Adrenal gland (tissue), 5 donors: Measurements from ENCODE around the gene ALDOA.

Experiments
- CTCF ChIP-seq, 6 experiments: fragments of 450-650 bp in 4 of 6; fragments of 200-600 bp in 2 of 6; sonication (generic) in 1 of 6; IDR thresholded peaks; 1 replicate in 5 of 6; 2 replicates in 1 of 6; pipeline versions ENCODE4 v1.5.1 to v1.8.0; 2016 to 2021; ENCODE audit warnings: antibody characterized with exemption in 6 of 6, mild to moderate bottlenecking in 2 of 6, moderate library complexity in 1 of 6
- POLR2A ChIP-seq, 2 donors: fragments of 450-650 bp; IDR thresholded peaks; one replicate each; pipeline ENCODE4 v1.6.1; 2017; ENCODE audit warnings: antibody characterized with exemption in 2 of 2, mild to moderate bottlenecking in 2 of 2, moderate library complexity in 1 of 2
- donor health status: DM: no; HTN: no; CAD: no.

DNA sequence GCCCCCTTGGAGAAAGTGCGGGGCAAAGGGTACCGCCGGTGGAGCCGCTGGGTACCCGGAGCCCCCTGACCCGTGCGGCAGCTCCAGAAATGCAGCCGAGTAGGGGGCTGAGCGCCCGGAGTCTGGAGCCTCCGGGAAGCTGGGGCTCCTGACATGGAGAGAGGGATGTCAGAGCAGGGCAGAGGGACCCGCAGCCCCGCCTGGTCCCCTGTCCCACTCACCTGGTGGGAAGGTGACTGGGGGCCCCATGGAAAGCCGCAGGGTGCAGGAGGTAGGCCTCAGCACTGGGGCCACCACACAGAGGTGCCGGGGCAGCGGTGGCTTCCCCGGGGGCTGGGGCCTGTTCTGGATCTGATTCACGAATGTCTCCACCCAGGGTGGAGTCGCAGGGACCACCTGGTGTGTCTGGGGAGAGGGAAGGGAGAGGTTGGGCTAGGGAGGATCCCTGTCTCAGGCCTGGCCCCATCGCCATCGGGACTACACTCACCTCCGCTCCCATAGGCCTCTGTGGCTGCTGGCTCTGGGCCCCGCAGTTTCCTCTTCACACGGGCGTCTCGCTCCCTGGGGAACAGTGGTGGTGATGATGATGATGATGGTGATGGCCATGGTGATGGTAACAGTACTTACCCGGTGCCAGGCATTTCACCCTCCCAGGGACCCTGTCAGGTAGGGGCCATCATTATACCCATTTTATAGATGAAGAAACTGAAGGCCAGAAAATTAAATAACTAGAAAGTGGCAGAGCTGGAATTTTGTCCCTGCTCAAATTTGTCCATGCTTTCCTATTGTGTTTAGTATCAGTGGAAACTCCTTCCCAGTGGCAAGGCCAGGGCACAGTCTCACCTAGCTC lies 21.0 kb downstream of the ALDOA start:
- no peak for TF ChIP-seq CTCF (IDR thresholded peaks at IDR 0.05)
- TF ChIP-seq POLR2A (IDR thresholded peaks at IDR 0.05), result no peak
